Ovary (tissue), 9 donors: ENCODE results near the gene AGO3. TPM values are rescaled to one million over a fixed set of nuclear protein-coding genes. Genes with fewer than 3 reads are reported as not detected.

Experiments used
- DNase-seq, 5 donors: peaks; one replicate each; pipeline ENCODE4 v3.0.0-alpha.2; 2019 to 2020
- H3K27ac ChIP-seq, 2 donors: fragments of 200-600 bp; one replicate each; pipeline versions ENCODE4 v1.5.1 to v1.8.0; 2019 to 2022
- H3K27me3 ChIP-seq: fragments of 200-600 bp; one replicate; pipeline ENCODE4 v1.8.0; 2022
- H3K36me3 ChIP-seq: fragments of 200-600 bp; sonication (generic); one replicate; pipeline ENCODE4 v1.5.1; 2019
- H3K4me1 ChIP-seq: one replicate; pipeline ENCODE4 v1.8.1; 2013; ENCODE audit warnings: mild to moderate bottlenecking, moderate library complexity; ENCODE audit not compliant: insufficient read depth
- H3K4me3 ChIP-seq: fragments of 200-600 bp; sonication (generic); one replicate; pipeline ENCODE4 v1.5.1; 2017
- H3K9me3 ChIP-seq, 2 donors: fragments of 200-600 bp in 1 of 2; sonication (generic) in 1 of 2; one replicate each; pipeline versions ENCODE4 v1.5.1 to v1.8.1; 2013 to 2019; ENCODE audit warnings: mild to moderate bottlenecking in 1 of 2, moderate library complexity in 1 of 2
- CTCF ChIP-seq, 3 donors: fragments of 450-650 bp in 2 of 3; fragments of 200-600 bp in 1 of 3; IDR thresholded peaks; one replicate each; pipeline versions ENCODE4 v1.5.1 to v1.8.0; 2016 to 2022; ENCODE audit warnings: antibody characterized with exemption in 3 of 3, mild to moderate bottlenecking in 1 of 3
- EP300 ChIP-seq: sonication (generic); formaldehyde crosslinking; IDR thresholded peaks from one replicate; pipeline ENCODE4 v1.6.1; 2017; ENCODE audit warnings: antibody characterized with exemption
- POLR2A ChIP-seq: fragments of 450-650 bp; IDR thresholded peaks from one replicate; pipeline ENCODE4 v1.6.1; 2017; ENCODE audit warnings: antibody characterized with exemption, mild to moderate bottlenecking, moderate library complexity
- WGBS, 3 donors: extraction: QIAGEN DNeasy Blood & Tissue Kit in 1 of 3; methylation state at CpG; one replicate each; pipeline versions ENCODE4 v1.1.5 to v1.1.7; 2013 to 2017; 5-methylcytosine and 5-hydroxymethylcytosine counted together
- intact Hi-C, 4 donors: fragments of 100-400 bp; cut with DNase I; formaldehyde crosslinking; loops; one replicate each; pipeline versions ENCODE4 v1.11.0 to v1.15.1; 2022 to 2023
- polyA plus RNA-seq, 2 donors: library from polyadenylated mRNA; stranded (reverse); fragments of 200-250 nt in 1 of 2; fragments of 350-450 nt in 1 of 2; fragmentation: Illumina TruSeq in 1 of 2; extraction: RNeasy Lipid Tissue Mini Kit (QIAGEN cat#74804) in 1 of 2; gene quantifications; one replicate each; pipeline ENCODE4 v1.2.3, GENCODE V29; 2013 to 2014
- total RNA-seq, 7 donors: library from RNA; depleted of rRNA in 2 of 7; stranded (reverse); fragments of >200 nt in 2 of 7; fragmentation: NEBNext Ultra II Directional in 3 of 7; extraction: Animal tissue kit (Norgen Biotek cat#: 25700) in 3 of 7; gene quantifications; one replicate each; pipeline versions ENCODE4 v1.1.0 to v1.2.4, GENCODE V29; 2016 to 2023
- donor health status: DM: no; HTN: no; CAD: no; lungs with moderate emphysema.
- donor health status: DM: no; HTN: no; CAD: no.
- donor health status: Bipolar disorder and iron deficiency.
- donor health status: DM: yes; HTN: yes; CAD: no.
- donor health status: DM: no; HTN: no; CAD: no.
- donor health status: DM: yes; HTN: yes; CAD: no.

AGO3 gene
- total and polyA plus RNA-seq, 9 donors = 3.8 to 44.1 (median 30.7) TPM

- H3K27me3 ChIP-seq = no peaks in the 10 kb centered on the region
- 90 to 93% (median 90%) methylated on average over 9 of the region's 9 CpGs for WGBS, 3 donors
- intact Hi-C loops = loop anchor here in 1 of 4 donors (10.0 kb wide), 1 partner anchor 322 kb away; no protein-coding TSS in a partner anchor
- H3K36me3 ChIP-seq = no peaks in the 10 kb centered on the region
- H3K4me3 ChIP-seq = no peak overlapping the region
- DNase-seq = peak in 1 of 5 donors; percentile 23
- peaks cover 7% of the 10 kb centered on the region for H3K4me1 ChIP-seq
- TF ChIP-seq CTCF (IDR thresholded peaks at IDR 0.05) = no peak
- TF ChIP-seq EP300 = no peak
- TF ChIP-seq POLR2A = no peak
- H3K9me3 ChIP-seq = no peaks in the 10 kb centered on the region
- H3K27ac ChIP-seq = no peak overlapping the region
Measured at GRCh38 chr1:36092798-36093185, 161.9 kb downstream of the AGO3 start.

- intact Hi-C loops = loop anchor here in 1 of 4 donors (10.0 kb wide), 1 partner anchor 322 kb away; no protein-coding TSS in a partner anchor
- 83 to 86% (median 86%) methylated on average over 7 of the region's 7 CpGs for WGBS, 3 donors
- peaks cover 6% of the 10 kb centered on the region for H3K4me1 ChIP-seq
Measured at GRCh38 chr1:36093226-36093625, 162.3 kb downstream of the AGO3 start.

DNA sequence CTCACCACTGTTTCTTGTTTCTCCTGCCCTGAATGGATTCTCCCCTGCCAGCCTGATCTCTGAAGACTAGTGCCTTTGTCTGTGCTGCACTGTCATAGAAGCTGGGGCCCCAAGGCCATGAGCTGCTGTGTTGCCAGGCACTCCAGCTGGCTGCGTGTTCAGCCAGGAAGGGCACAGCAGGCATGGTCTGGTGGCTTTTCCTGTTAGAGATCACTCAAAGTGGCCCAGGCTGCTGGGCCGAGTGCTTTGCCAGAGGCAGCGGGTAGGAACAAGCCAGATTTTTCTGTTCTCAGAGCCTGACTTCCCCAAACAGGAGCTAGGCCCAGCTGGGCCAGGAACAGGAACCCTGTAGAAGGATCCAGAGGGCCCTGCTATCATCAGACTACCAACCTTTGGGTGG is 163.0 kb downstream of the AGO3 start:
- 76 to 89% (median 85%) methylated on average over 3 of the region's 3 CpGs for WGBS, 3 donors
- Histone ChIP-seq H3K36me3 (no peaks in the 10 kb centered on the region), H3K27me3 (no peaks in the 10 kb centered on the region), H3K27ac (no peak overlapping the region), H3K4me3 (no peak overlapping the region), H3K9me3 (no peaks in the 10 kb centered on the region), H3K4me1 (peaks cover 5% of the 10 kb centered on the region)
- intact Hi-C loops = loop anchor here in 1 of 4 donors (10.0 kb wide), 1 partner anchor 321 kb away; no protein-coding TSS in a partner anchor
- peak in 1 of 5 donors; percentile 25 for DNase-seq
- TF ChIP-seq EP300 = no peak
- no peak for TF ChIP-seq CTCF (IDR thresholded peaks at IDR 0.05)
- no peak for TF ChIP-seq POLR2A

More at GRCh38 chr1:36093226-36093625, 162.3 kb downstream of the AGO3 start:
- DNase-seq = peak in 1 of 5 donors; percentile 36
- TF ChIP-seq CTCF (IDR thresholded peaks at IDR 0.05) (no peak), EP300 (no peak), POLR2A (no peak)
- no peaks in the 10 kb centered on the region for H3K36me3 ChIP-seq
- no peak overlapping the region for H3K4me3 ChIP-seq
- no peak overlapping the region for H3K27ac ChIP-seq
- no peaks in the 10 kb centered on the region for H3K9me3 ChIP-seq
- H3K27me3 ChIP-seq = no peaks in the 10 kb centered on the region

- Histone ChIP-seq H3K27me3 (no peaks in the 10 kb centered on the region), H3K27ac (no peak overlapping the region), H3K9me3 (no peaks in the 10 kb centered on the region), H3K4me1 (peaks cover 2% of the 10 kb centered on the region), H3K36me3 (no peaks in the 10 kb centered on the region), H3K4me3 (no peak overlapping the region)
- TF ChIP-seq CTCF (IDR thresholded peaks at IDR 0.05) (no peak), EP300 (no peak), POLR2A (no peak)
- DNase-seq = peak in 1 of 5 donors; percentile 24
- WGBS, 3 donors = 76 to 77% (median 76%) methylated on average over 8 of the region's 8 CpGs
- intact Hi-C loops = loop anchor here in 3 of 4 donors (5.0 to 10.0 kb wide), 4 partner anchors 38 to 320 kb away; no protein-coding TSS in a partner anchor
Measured at GRCh38 chr1:36094621-36095061, 163.7 kb downstream of the AGO3 start.
